ENCODE measurements around the gene EPB41L2.

- TF ChIP-seq POLR2A (IDR thresholded peaks at IDR 0.05): no peak
- no peak for TF ChIP-seq CTCF (IDR thresholded peaks at IDR 0.05)
- no peak for TF ChIP-seq EP300 (IDR thresholded peaks at IDR 0.05)
- TF ChIP-seq POLR2AphosphoS5 (IDR thresholded peaks at IDR 0.05): no peak
These were observed 154.9 kb downstream of the EPB41L2 start for GRCh38 chr6:130908188-130908587.
